HepG2 (cell line): Measurements from ENCODE around the gene KRT32.

Source experiments
- AGO1 ChIP-seq: fragments of 200-400 bp; formaldehyde crosslinking; IDR thresholded peaks from 2 replicates; pipeline ENCODE4 v1.6.1; 2017; ENCODE audit warnings: mild to moderate bottlenecking, low read depth, low read length, moderate library complexity; ENCODE audit not compliant: poor library complexity, severe bottlenecking
- GABPB1 ChIP-seq: IDR thresholded peaks from 2 replicates; pipeline ENCODE4 v1.6.1; 2016; ENCODE audit warnings: mild to moderate bottlenecking, missing genetic modification reagents, moderate library complexity, missing compliant biosample characterization
- KLF13 ChIP-seq: sonication (generic); formaldehyde crosslinking; IDR thresholded peaks from 2 replicates; pipeline ENCODE4 v1.4.0; 2020; ENCODE audit warnings: mild to moderate bottlenecking, missing genetic modification reagents
- KLF16 ChIP-seq, 2 experiments: sonication (generic) in 1 of 2; formaldehyde crosslinking in 1 of 2; IDR thresholded peaks; 2 replicates each; pipeline versions ENCODE4 v1.6.1 to v1.8.0; 2016 to 2023; ENCODE audit warnings: missing genetic modification reagents in 2 of 2, missing compliant biosample characterization in 1 of 2
- NFKBIZ ChIP-seq: IDR thresholded peaks from 2 replicates; pipeline ENCODE4 v1.6.1; 2018; ENCODE audit warnings: missing genetic modification reagents, missing compliant biosample characterization
- PATZ1 ChIP-seq: sonication (generic); formaldehyde crosslinking; IDR thresholded peaks from 2 replicates; pipeline ENCODE4 v1.4.0; 2020; ENCODE audit warnings: missing genetic modification reagents
- RBAK ChIP-seq: sonication (generic); formaldehyde crosslinking; IDR thresholded peaks from 2 replicates; pipeline ENCODE4 v1.5.1; 2020; ENCODE audit warnings: mild to moderate bottlenecking, missing genetic modification reagents
- TOE1 ChIP-seq: sonication (generic); formaldehyde crosslinking; IDR thresholded peaks from 2 replicates; pipeline ENCODE4 v1.4.0; 2020; ENCODE audit warnings: mild to moderate bottlenecking, missing genetic modification reagents
- U2AF2 ChIP-seq: fragments of 200-400 bp; formaldehyde crosslinking; IDR thresholded peaks from 2 replicates; pipeline ENCODE4 v1.6.1; 2017; ENCODE audit warnings: low read depth, mild to moderate bottlenecking, low read length
- YEATS4 ChIP-seq: sonication (generic); formaldehyde crosslinking; IDR thresholded peaks from 2 replicates; pipeline ENCODE4 v1.4.0; 2020; ENCODE audit warnings: missing genetic modification reagents, borderline replicate concordance
- ZFP82 ChIP-seq: sonication (generic); formaldehyde crosslinking; IDR thresholded peaks from 2 replicates; pipeline ENCODE4 v1.5.1; 2020; ENCODE audit warnings: mild to moderate bottlenecking, missing genetic modification reagents, borderline replicate concordance
- ZNF232 ChIP-seq: sonication (generic); formaldehyde crosslinking; IDR thresholded peaks from 2 replicates; pipeline ENCODE4 v1.4.0; 2020; ENCODE audit warnings: missing genetic modification reagents, borderline replicate concordance

- TF ChIP-seq ZNF232 (CRISPR knock-in tag) (no peak), PATZ1 (CRISPR knock-in tag) (no peak), NFKBIZ (CRISPR knock-in tag) (no peak), RBAK (CRISPR knock-in tag) (no peak), ZFP82 (CRISPR knock-in tag) (no peak), GABPB1 (CRISPR knock-in tag) (no peak), KLF13 (CRISPR knock-in tag) (no peak), KLF16 (CRISPR knock-in tag; IDR thresholded peaks at IDR 0.05) (no peak), AGO1 (no peak), YEATS4 (CRISPR knock-in tag) (no peak), U2AF2 (no peak), TOE1 (CRISPR knock-in tag) (no peak)
Measured at GRCh38 chr17:41511716-41512115, 44.5 kb upstream of the KRT32 start.
